GM12892 (cell line): ENCODE results near the gene FGF10.

ENCODE experiments used
- DNase-seq: peaks from one replicate; pipeline ENCODE4 v3.0.0; 2011; ENCODE audit not compliant: insufficient read length
- FAIRE-seq: peaks from 2 replicates; lab custom pipeline; 2011; peaks lifted over from hg19 to GRCh38; lab: Jason Lieb, UNC
- POLR2A ChIP-seq: IDR thresholded peaks from 2 replicates; pipeline ENCODE4 v1.6.1; 2011; ENCODE audit warnings: low read depth, low read length, control low read depth
- POLR2AphosphoS5 ChIP-seq: IDR thresholded peaks from 2 replicates; pipeline ENCODE4 v1.6.1; 2011; ENCODE audit warnings: low read depth, low read length, control low read depth
- TAF1 ChIP-seq: IDR thresholded peaks from 2 replicates; pipeline ENCODE4 v1.6.1; 2011; ENCODE audit warnings: low read depth, mild to moderate bottlenecking, control low read depth, low read length, borderline replicate concordance

FGF10 gene

DNA sequence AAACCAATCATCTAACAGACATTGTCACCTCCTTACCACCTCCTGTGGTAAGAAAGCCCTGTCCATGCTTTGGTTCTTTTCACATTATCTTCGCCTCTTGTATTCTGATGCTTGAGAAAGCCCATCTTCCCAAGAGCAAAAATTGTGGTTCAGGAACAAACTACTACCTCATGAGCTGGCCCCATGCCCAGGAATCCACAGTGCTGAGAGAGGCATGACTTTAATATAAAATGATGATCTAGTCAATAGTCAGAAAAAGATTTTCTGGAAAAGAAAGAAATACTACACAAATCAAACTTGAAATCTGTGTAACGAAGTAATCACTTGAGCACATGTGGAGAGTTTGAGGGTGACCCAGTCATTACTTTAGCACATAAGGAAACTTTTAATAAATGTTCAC lies 94.7 kb downstream of the FGF10 start:
- no peak for FAIRE-seq
- no peak for DNase-seq
- TF ChIP-seq POLR2AphosphoS5 = no peak
- no peak for TF ChIP-seq TAF1
- TF ChIP-seq POLR2A = no peak

DNA sequence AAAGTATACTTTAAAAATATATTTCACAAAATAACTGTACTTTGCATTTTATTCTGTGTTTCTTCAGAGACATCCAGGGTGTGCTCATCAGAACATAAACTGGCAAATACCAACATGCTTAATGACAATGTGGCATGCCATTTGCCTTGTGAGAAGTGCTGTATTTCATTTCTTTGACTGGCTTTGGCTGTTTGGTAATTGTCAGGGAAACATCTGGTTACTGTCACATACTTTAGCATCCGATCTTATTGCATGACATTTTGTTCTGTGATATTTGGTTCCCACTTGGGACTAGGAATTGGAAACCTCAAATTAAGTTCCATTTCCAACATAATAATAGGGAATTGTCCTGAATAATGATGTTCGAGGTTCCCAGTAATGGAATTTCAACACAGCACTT lies 96.5 kb downstream of the FGF10 start:
- DNase-seq (no peak), FAIRE-seq (no peak)
- TF ChIP-seq POLR2A (no peak), TAF1 (no peak), POLR2AphosphoS5 (no peak)

DNA sequence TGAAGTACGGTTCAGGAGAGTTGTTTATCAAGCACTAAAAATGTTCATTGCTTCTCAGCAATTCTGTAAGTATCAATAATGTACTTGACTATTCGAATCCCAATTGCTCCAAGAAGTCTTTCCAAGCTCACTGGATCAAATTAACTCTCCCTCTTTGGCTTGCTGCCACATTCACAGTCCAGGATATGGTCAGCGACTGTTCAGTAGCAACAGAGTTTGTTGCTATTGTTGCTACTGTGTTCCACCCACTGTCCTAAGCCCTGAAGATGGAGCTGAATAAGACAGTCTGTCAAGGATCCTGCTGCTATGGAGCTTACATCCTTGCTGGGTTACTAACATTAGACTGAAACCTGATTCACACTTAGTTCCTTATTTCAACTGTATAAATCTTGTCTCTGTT lies 110.8 kb downstream of the FGF10 start:
- TF ChIP-seq TAF1 (no peak), POLR2AphosphoS5 (no peak), POLR2A (no peak)
- FAIRE-seq = no peak

DNA sequence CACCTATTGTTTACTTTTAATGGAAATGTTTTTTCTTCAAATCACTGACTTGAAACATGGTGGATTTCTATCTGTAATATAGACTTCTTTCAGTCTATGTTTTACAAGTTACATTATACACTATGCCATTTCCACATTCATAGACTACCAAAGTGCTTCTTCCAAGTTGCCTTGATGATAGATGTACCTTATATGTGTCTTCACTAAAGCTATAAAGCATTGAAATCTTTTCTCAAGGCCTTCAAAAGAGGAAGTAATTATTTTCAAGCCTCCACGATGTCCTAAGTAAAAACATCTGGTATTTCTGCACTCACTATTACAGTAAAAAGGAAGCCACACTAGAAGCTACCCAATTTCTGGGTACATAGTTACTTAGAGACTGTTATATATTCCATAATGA lies 113.3 kb downstream of the FGF10 start:
- FAIRE-seq (no peak), DNase-seq (no peak)
- TF ChIP-seq POLR2A = no peak
- TF ChIP-seq TAF1 = no peak
- no peak for TF ChIP-seq POLR2AphosphoS5

More for the DNA sequence above, 110.8 kb downstream of the FGF10 start:
- no peak for DNase-seq

DNA sequence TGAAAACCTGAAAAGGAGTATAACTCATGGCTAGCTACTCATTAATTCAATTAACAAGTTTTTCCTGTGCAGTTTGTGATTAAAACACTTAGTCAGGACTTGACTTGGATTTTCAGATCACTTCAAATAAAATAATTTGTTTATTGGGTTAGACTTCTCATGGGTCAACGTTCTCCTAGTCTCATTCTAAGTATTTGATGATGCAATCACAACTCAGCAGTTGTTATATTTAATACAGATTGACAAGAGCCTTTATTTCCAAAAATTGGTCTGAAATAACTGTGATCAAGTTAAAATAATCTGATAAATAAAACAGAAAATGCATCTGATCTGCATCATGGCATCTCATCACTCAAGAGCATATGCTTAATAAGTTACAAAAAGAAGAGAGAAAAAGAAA lies 113.9 kb downstream of the FGF10 start:
- DNase-seq = no peak
- no peak for TF ChIP-seq TAF1
- no peak for TF ChIP-seq POLR2AphosphoS5
- no peak for TF ChIP-seq POLR2A
- no peak for FAIRE-seq

DNA sequence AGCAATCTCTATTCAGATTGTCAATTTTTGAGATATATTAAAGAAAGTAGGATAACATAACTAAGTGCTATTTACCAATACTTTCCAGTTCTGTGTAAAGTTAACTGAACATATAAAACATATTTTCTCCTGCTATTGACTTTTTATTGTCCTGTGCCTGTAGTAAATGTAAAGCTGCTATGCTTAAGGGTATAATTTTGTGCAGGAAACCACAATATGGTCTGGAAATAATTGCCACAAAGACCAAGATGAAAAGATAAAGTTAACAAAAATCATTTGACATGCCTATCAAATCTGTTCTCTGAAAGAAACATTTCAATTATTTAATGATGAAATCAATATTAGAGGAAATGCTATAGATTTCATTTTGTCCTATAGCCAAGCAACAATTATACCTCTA lies 121.3 kb downstream of the FGF10 start:
- TF ChIP-seq TAF1 (no peak), POLR2A (no peak), POLR2AphosphoS5 (no peak)
- FAIRE-seq (no peak), DNase-seq (no peak)

DNA sequence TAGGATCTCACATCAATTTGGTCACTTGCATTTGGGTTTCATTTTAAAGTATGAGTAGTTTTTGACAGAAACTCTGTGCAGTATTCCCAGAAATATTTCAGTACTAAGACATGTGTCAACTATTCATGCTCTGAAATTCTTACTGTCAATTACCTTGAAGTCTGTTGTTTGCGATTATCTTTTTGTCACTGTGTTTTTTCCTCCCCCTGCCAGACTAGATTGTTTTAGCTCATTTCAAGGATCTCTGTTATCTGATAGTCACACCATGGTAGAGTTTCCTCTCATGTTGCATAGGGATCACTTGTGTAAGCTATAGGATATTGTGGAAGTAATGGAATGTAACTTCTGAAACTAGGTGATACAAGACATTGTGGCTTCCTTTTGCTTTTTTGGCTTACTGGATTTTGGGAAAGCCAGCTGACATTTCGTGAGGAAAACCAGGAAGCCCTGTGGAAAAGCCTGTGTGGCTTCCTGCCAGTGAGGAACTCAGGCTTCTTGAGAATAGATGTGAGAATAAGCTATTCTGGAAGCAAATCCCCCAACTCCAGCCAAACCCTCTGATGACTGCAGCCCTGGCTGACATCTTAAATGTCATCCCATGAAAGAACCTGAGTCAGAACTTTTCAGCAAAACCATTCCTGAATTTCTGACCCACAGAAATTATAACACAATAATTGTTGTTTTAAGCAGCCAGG lies 122.2 kb downstream of the FGF10 start:
- no peak for TF ChIP-seq TAF1
- TF ChIP-seq POLR2A = no peak
- no peak for TF ChIP-seq POLR2AphosphoS5
- FAIRE-seq = no peak
- DNase-seq = no peak

DNA sequence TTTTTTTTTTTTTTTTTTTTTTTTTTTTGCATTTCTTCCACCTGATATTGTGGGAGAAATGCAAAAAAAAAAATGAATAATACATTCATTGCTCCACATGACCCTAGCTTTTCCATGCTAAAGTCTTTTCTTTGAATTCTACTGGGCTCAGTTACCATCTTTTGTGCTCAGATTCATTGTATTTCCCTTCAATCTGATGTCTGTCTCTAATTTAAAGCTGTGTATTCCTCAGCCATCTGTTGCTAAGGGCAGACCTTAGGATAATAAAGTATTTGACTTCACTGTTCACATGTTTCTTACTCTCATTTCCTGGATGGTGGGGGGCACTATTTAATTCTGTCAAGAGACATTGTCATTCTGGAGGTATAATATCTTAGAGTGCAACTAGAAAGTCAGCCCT lies 123.5 kb downstream of the FGF10 start:
- FAIRE-seq (no peak), DNase-seq (no peak)
- TF ChIP-seq POLR2A = no peak
- no peak for TF ChIP-seq TAF1
- TF ChIP-seq POLR2AphosphoS5 = no peak

DNA sequence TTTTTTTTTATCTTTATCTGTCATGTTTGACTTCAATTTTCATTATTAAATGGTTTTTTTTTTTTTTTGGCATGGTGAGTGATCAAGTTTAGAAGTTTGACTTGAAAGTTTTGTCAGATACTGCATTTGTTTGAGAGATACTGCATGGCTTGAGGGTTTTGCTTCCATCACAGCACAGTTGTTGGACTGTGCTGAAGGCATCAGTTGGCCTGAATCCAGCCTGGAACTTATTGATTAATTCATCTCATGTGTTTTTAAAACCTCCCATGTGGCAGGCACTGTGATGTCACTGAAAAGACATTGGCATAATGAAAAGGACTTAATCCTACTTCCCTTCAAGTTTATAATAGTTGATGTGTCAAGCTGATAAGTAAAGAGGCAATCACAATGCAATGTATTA lies 128.4 kb downstream of the FGF10 start:
- no peak for DNase-seq
- TF ChIP-seq TAF1 (no peak), POLR2A (no peak), POLR2AphosphoS5 (no peak)
- FAIRE-seq = no peak

DNA sequence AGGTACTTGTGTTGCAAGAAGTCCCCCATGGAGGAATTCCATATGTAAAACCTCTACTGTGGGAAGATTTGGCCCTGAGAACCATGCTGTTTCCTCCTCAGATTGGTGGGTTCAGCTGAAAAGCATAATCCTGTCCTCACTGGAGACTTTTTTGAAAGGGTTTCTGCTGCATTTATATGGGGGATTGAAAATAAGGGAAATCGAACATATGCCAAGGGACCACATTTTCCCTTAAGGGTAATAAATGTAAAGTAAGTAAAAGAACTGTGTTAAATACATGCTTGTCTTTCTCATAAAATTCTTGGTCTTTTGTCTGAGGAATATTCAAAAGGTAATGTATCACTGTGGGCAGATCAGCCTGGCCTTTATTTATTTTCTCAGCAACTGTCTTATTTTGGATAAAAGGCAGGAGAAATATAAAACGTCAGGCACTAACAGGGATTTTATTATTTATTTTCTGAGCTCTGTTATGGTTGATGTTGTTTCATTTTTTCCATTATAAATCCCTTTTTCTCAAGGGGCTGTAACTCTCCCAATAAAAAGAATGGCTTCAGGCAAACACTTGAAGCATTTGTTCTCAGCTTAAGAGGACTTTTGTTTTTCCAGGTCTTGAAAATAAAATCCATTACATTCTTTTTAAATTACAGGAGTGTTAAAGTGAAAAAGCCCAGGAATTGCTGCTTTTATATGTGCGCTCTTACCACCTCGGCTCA lies 131.4 kb downstream of the FGF10 start:
- FAIRE-seq = no peak
- TF ChIP-seq POLR2AphosphoS5 = no peak
- TF ChIP-seq POLR2A = no peak
- no peak for TF ChIP-seq TAF1
- DNase-seq = no peak

DNA sequence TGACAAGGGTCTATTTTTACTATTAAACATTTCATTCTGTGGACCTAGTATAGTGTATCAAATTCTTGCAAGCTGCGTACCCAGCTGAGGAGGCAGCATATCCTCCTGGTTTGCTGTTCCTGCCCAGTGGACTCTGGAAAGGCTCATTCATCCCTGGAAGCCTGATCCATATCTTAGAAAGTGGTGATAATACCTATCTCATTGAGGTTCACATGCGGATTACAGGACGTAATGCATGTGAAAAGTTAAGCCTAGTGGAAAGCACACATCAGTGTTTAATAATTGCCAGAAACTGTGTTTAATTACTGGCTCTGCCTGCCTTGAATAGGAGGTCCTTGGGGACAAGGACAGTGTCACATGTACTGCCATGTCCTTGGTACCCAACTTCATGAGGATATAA lies 132.0 kb downstream of the FGF10 start:
- FAIRE-seq (no peak), DNase-seq (no peak)
- no peak for TF ChIP-seq TAF1
- no peak for TF ChIP-seq POLR2A
- TF ChIP-seq POLR2AphosphoS5 = no peak
